AG09309 (cell line): ENCODE results near the gene AP3D1.

Experiments used
- DNase-seq: peaks from one replicate; pipeline ENCODE4 v3.0.0-alpha.2; 2010; ENCODE audit warnings: low read depth
- H3K4me3 ChIP-seq: 2 replicates; pipeline ENCODE4 v1.5.1; 2011; ENCODE audit warnings: mild to moderate bottlenecking, low read depth, low read length, moderate library complexity; ENCODE audit not compliant: control insufficient read depth
- CTCF ChIP-seq: IDR thresholded peaks from 2 replicates; pipeline ENCODE4 v1.5.1; 2011; ENCODE audit warnings: mild to moderate bottlenecking, low read depth, low read length, inconsistent platforms; ENCODE audit not compliant: insufficient read depth, control insufficient read depth; ENCODE audit errors: missing control alignments

Gene AP3D1

DNA sequence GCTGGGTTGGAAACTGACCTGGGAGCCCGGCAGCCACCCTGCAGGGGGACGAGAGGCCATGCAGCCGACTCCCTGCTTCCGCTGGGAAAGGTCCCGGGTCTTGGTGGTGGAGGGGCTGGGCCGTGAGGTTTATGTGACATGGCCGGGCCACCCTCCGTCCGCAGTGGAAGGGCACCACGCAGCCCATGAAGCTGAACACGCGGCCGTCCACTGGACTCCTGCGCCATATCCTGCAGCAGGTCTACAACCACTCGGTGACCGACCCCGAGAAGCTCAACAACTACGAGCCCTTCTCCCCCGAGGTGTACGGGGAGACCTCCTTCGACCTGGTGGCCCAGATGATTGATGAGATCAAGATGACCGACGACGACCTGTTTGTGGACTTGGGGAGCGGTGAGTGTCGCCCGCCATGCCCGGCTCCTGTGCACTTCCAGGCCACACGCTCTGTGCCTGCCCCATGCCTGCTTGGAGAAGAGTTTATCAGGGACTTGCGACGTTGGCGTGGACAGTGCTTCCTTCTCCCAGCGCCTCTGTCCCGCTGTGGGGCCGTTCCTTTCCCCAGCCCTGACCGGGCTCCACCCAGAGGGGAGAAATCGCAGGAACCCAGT is 39.6 kb upstream of the AP3D1 start:
- DNase-seq, result no peak
- TF ChIP-seq CTCF, result no peak
- no peak overlapping the region for H3K4me3 ChIP-seq

- no peak for TF ChIP-seq CTCF
- DNase-seq, result no peak
- no peak overlapping the region for H3K4me3 ChIP-seq
These were observed 38.5 kb upstream of the AP3D1 start for GRCh38 chr19:2189880-2190279.

DNA sequence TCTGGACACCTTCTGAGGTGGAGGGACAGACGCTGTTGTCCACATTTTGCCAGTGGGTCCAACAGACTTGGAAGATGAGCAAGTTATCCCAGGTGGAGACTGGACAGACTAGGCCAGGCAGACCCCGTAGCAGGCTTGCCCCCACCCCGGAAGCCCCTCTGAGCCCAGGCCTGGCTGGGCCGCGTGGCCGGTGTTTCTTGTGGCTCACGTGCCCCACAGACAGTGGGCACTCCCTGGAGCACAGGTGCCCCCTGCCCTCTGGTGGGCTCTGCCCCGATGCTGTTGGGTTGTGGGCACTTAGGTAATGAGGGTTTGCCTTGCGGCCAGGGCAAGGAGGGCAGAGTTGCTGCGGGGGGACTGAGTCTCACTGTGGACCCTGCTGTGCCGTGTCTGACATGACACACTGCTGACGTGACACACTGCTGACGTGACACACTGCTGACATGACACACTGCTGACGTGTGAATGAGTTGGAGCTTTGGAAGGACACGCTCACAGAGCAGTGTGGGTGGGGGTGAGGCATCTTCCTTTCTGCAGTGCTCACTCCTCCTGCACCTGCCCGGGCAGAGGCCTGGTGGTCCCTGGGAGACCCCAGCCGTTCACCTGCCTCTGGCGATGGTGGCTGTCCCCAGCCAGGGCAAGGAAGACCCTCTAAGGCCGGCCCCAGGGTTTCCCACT is 37.5 kb upstream of the AP3D1 start:
- H3K4me3 ChIP-seq, result no peak overlapping the region
- no peak for TF ChIP-seq CTCF
- no peak for DNase-seq

GRCh38 chr19:2187159-2187558 is 35.8 kb upstream of the AP3D1 start:
- DNase-seq, result no peak
- H3K4me3 ChIP-seq, result no peak overlapping the region
- no peak for TF ChIP-seq CTCF

- peak overlapping the region; percentile 13 for H3K4me3 ChIP-seq
- DNase-seq, result peak; percentile 98
- no peak for TF ChIP-seq CTCF
These were observed 34.9 kb upstream of the AP3D1 start for GRCh38 chr19:2186071-2186846.

- no peak overlapping the region; the same call in 1 of the 2 replicates for H3K4me3 ChIP-seq
- TF ChIP-seq CTCF, result no peak
- no peak for DNase-seq
These were observed 34.3 kb upstream of the AP3D1 start for GRCh38 chr19:2185734-2186070.
